ENCODE measurements around the gene SLC25A34.

The SLC25A34 gene

GRCh38 chr1:15714406-15715136, 21.5 kb upstream of the SLC25A34 start:
- no peak for DNase-seq (ENCODE audit: low read depth in 2 of 2)

GRCh38 chr1:15717418-15718125, 18.5 kb upstream of the SLC25A34 start:
- DNase-seq (ENCODE audit: low read depth in 2 of 2) = no peak

DNA sequence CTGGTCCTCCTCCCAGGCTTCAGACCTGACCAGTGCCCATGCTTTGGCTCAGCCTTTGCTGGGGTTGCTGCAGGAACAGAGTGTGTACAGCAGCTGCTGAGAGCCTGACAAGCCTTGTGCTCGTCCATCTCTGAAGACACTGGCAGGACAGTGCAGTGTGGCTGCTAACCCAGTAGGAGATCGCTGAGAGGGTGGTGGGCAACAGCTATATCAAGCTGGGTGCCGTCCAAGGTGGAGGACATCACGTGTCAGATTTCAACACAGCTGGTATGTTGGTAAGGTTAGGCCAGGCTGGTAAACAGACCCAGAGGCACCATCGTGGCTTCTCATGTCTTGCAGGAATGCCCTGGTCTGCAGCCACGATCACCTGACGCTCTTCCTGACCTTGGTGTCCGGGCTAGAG, 17.9 kb upstream of the SLC25A34 start:
- DNase-seq (ENCODE audit: low read depth in 2 of 2) = no peak

GRCh38 chr1:15719381-15720120, 16.5 kb upstream of the SLC25A34 start:
- no peak for DNase-seq (ENCODE audit: low read depth in 2 of 2)

DNA sequence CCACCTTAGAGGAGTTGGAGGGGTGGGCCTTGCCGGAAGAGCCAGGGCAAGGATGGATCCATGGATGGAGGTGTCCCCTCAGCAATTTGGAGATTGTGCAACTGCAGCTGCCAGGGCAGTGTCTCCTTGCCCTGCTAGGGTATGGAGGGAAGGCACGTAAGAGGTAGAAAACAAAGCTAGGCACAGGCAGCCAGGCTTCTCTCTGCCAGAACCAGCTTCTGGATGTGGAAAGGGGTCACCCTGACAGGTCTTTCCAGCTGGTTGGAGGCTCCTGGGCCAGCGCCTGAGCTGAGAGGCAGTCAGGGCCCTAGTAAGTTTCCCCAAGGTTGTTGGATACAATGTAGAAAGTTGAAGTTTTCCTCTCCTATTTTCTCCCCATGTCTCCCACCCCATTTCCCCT, 15.2 kb upstream of the SLC25A34 start:
- DNase-seq (ENCODE audit: low read depth in 2 of 2) = no peak

DNA sequence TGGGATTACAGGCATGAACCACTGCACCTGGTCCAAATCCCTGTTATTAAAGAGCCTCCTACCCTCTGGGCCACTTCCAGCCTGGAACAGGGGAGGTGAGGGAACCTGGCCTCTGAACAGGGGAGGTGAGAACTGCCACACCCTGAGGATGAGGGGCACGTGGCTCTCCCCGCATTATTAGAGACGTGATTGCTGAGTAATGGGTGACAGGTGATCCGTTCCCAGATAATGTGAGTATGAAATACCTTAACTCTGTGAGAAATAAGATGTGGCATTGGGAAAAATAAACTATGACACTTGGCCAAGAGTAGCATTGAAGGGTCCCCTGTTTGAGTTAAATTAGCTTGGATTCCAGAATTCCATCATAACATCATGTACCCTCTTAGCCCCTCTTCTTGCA, 13.6 kb upstream of the SLC25A34 start:
- no peak for DNase-seq (ENCODE audit: low read depth in 2 of 2)

DNA sequence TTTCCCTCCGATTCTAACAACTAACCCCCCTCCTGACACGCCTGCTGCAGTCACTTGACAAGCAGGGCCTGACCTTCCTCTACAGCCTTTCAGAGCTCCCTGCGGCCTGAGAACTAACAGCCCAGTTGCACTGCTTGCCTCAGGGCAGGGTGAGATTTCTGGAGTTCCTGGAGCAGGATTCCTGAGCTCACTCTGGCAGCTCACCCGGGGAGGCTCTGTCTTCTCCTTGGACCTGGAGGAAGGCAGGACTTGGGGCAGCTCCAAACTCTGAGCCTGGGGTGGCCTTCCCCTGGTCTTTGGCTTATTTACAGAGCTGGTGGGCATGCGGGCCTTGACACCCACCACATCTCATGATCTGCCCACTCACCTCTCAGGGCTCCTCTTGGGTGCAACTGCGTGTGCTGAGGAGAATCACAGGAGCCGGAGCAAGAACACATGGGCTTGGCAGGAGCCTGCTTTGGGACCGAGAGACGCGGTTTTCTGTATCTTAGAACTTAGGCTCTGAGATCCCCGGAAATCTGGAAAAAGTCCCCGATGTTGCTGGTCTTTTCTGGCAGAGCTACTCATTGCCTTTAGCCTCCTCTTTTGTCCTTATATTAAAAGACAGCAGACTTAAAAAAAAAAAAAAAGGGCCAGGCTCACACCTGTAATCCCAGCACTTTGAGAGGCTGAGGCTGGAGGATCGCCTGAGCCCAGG, 13.1 kb upstream of the SLC25A34 start:
- no peak for DNase-seq (ENCODE audit: low read depth in 2 of 2)

DNA sequence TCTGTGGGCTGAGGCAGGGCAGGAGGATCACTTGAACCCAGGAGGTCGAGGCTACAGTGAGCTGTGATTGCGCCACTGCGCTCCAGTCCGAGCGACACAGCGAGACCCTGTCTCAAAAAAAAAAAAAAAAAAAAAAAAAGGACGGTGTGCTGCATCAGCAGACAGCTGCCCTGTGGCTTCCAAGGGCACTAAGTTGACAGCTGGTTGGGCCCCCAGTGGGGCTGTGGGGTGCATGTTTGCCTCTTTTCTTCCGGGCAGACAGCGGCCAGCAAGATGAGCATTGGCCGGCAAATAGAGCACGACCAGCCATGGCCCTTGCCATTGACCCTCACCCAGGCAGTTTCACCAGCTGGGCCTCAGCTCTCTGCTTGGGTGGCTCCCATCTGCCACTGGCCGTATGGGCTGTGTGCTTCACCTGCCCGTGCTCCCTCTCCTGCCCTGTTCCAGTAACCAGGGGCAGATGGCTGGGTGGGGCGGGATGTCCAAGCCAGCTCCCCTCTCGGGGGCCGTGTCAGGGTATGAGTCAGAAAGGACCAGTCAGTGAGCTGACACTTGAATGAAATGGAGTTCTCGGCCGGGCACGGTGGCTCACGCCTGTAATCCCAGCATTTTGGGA, 12.3 kb upstream of the SLC25A34 start:
- no peak for DNase-seq (ENCODE audit: low read depth in 2 of 2)

- DNase-seq (ENCODE audit: low read depth in 2 of 2) = no peak
Observed at GRCh38 chr1:15724949-15725880, 10.8 kb upstream of the SLC25A34 start.

- DNase-seq (ENCODE audit: low read depth in 2 of 2) = no peak
Observed at GRCh38 chr1:15726508-15726907, 9.6 kb upstream of the SLC25A34 start.

GRCh38 chr1:15727021-15727420, 9.0 kb upstream of the SLC25A34 start:
- DNase-seq (ENCODE audit: low read depth in 2 of 2) = no peak

- no peak for DNase-seq (ENCODE audit: low read depth in 2 of 2)
Observed at GRCh38 chr1:15727424-15727823, 8.6 kb upstream of the SLC25A34 start.

DNA sequence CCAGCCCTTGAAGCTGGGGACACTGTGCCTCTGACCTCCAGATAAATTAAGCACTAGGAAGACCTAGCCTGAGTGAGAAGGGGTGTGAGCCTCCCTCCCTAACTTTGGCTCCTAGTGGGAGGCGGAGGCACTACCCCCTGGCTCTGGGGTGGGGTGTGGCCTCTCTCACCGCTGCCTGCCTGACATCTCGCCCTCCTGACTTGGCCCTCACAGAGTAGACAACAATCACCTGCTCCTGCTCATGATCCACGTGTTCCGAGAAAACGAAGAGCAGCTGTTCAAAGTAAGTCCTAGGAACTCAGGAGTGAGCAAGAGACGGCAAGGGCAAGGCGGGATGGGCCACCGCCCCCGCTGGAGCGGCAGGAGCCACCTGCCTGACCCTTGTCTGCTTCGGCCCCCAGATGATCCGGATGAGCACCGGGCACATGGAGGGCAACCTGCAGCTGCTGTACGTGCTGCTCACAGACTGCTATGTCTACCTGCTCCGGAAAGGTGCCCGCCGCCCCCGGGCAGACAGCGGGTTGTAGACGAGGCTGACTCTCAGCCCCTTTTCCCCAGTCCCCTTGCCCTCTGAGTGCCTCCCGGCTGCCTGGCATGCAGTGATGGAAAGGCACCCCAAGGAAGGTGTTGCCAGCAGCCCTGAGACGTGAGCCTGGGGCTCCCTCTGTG, 8.1 kb upstream of the SLC25A34 start:
- no peak for DNase-seq (ENCODE audit: low read depth in 2 of 2)

DNA sequence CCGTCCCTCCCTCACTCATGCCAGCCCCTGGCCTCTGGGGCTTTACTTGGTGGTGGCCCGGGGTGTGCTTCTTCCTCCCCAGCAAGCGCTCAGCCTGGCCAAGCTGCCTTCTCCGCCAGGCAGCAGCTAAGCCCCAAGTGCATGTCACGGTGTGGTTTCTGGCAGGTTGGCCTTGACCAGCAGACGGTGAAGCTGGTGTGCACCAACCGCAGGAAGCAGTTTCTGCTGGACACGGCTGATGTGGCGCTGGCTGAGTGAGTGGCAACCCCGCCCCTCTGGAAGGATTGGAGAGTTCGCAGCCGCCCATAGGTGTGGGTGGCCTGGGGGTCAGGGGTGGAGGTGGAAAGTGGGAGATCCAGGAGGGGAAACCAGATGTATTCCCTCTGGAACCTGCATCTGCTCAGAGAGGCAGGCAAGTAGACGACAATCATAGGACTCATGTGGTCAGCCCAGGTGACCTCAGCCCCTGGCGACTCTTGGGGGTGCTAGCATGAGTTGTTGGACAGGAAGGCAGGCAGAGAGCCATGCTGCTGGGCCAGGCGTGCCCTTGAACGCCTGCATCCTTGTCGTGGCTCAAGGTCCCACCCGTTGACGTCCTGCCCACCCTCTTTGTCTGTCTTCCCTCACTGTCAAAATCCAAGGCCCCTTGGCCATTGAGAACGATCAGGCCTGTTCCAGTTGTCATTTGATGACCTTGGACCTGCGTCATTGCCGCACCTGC, 7.0 kb upstream of the SLC25A34 start:
- no peak for DNase-seq (ENCODE audit: low read depth in 2 of 2)

DNA sequence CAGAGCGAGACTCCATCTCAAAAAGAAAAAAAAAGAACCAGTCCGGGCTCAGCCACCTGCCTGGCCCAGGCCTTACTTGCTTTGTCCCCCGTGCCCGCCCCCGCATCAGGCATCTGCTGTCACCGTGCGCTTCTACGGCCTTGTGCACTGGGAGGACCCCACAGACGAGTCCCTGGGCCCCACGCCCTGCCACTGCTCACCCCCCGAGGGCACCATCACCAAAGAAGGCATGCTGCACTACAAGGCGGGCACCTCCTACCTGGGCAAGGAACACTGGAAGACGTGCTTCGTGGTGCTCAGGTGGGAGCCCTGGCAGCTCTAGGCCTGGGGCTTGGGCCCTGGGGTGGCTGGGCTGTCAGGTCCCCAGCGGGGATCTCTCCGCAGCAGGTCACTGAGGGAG, 5.6 kb upstream of the SLC25A34 start:
- DNase-seq (ENCODE audit: low read depth in 2 of 2) = no peak

DNA sequence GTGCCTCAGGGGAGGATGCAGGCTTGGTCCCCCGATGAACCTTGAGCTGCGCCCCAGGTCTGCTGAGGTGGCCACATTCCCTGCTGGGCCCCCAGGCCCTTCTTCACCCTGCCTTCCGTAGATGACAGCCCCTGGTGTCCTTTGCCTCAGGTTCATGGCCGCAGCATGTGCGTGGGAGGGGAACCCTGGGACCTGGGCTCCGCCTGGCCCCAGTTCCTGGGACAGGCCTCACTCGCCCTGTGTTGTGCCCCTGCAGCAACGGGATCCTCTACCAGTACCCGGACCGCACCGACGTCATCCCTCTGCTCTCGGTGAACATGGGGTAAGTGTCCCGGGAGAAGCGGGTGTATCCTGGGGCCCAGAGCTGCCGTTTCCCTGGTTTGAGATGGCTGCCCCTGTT, 5.1 kb upstream of the SLC25A34 start:
- DNase-seq (ENCODE audit: low read depth in 2 of 2) = no peak

- no peak for DNase-seq (ENCODE audit: low read depth in 2 of 2)
Observed at GRCh38 chr1:15731735-15732685, 4.0 kb upstream of the SLC25A34 start.

DNA sequence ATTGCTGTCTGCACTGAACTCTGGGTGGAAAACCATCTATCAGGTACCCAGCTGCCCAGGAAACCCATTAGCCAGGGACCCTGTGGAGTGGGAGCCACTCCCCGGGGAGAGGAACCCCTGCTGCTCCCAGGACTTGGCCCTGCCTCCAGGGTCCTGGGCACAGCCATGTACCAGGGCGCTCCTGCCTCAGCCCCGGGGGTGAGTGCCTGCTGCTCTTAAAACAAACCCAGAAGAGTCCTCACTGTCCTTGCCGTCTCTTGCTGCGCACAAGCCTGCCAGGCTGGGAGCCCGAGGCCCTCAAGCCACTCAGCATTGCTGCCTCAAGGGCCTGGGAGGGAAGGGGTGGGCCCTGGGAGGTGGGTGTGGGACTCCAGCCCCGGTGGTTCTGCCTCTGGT, 3.4 kb upstream of the SLC25A34 start:
- DNase-seq (ENCODE audit: low read depth in 2 of 2) = no peak
